ENCODE results near the gene ASCC2. TPM values are rescaled to one million over a fixed set of nuclear protein-coding genes. Genes with fewer than 3 reads are reported as not detected.

Gene ASCC2
- total and polyA plus RNA-seq, 2 experiments from 2014 or later: 30.5 to 31.3 TPM

DNA sequence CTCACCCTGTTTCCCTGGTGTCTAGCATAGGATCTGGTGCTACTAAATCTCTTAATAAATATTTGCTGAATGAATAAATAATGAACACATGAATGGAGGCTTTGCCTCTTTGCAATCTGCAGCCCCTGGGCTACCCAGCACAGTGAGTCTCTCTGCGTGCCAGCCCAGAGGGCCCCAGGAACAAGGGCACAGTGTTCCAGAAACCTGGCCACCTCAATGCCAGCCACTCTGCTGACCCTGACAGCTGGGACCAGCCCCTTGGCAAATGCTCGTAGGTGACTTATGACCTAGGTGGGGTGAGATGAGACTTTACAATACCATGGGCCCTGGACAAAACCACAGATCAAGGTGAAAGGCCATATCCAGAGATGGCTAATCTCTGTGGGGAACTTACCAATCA is 39.3 kb downstream of the ASCC2 start:
- Histone ChIP-seq H3K36me3 (ENCODE audit: insufficient read depth) (no peaks in the 10 kb centered on the region; the same call in none of the 2 replicates), H3K79me2 (replicated peaks; ENCODE audit: insufficient read depth) (no peaks in the 10 kb centered on the region), H3K27me3 (ENCODE audit: insufficient read depth) (no peaks in the 10 kb centered on the region), H3K4me2 (no peak overlapping the region), H2AFZ (no peak overlapping the region), H3K4me1 (ENCODE audit: insufficient read depth) (no peaks in the 10 kb centered on the region; the same call in 1 of the 2 replicates), H4K20me1 (replicated peaks; ENCODE audit: insufficient read depth) (no peaks in the 10 kb centered on the region), H3K9me2 (ENCODE audit: insufficient read depth) (no peaks in the 10 kb centered on the region), H3K27ac (ENCODE audit: low read depth) (no peak overlapping the region), H3F3A (replicated peaks; ENCODE audit: low read depth) (no peaks in the 10 kb centered on the region), H3K4me3 (no peak overlapping the region)
- Mint-ChIP-seq H3K9me3 (no peaks in the 10 kb centered on the region), H3K27me3 (ENCODE audit: insufficient read depth, low read depth, poor library complexity) (no peaks in the 10 kb centered on the region), H3K4me1 (peaks cover 5% of the 10 kb centered on the region; the same call in 1 of the 3 replicates), H3K27ac (peak overlapping the region; percentile 59; the same call in 1 of the 2 replicates), H3K36me3 (ENCODE audit: low read depth) (peaks cover 14% of the 10 kb centered on the region; the same call in 2 of the 3 replicates), H3K4me3 (no peak overlapping the region)
- ATAC-seq: no peak
- TF ChIP-seq ZNF331 (CRISPR knock-in tag; IDR thresholded peaks at IDR 0.05; ENCODE audit: low read depth): no peak
- TF ChIP-seq ZNF114 (CRISPR knock-in tag; IDR thresholded peaks at IDR 0.05): no peak
- TF ChIP-seq EZH2phosphoT487 (IDR thresholded peaks at IDR 0.05; ENCODE audit: unreplicated experiment): no peak
- no peak for TF ChIP-seq CREB1 (CRISPR knock-in tag; IDR thresholded peaks at IDR 0.05; ENCODE audit: low read depth)
- TF ChIP-seq, protein P1, sequence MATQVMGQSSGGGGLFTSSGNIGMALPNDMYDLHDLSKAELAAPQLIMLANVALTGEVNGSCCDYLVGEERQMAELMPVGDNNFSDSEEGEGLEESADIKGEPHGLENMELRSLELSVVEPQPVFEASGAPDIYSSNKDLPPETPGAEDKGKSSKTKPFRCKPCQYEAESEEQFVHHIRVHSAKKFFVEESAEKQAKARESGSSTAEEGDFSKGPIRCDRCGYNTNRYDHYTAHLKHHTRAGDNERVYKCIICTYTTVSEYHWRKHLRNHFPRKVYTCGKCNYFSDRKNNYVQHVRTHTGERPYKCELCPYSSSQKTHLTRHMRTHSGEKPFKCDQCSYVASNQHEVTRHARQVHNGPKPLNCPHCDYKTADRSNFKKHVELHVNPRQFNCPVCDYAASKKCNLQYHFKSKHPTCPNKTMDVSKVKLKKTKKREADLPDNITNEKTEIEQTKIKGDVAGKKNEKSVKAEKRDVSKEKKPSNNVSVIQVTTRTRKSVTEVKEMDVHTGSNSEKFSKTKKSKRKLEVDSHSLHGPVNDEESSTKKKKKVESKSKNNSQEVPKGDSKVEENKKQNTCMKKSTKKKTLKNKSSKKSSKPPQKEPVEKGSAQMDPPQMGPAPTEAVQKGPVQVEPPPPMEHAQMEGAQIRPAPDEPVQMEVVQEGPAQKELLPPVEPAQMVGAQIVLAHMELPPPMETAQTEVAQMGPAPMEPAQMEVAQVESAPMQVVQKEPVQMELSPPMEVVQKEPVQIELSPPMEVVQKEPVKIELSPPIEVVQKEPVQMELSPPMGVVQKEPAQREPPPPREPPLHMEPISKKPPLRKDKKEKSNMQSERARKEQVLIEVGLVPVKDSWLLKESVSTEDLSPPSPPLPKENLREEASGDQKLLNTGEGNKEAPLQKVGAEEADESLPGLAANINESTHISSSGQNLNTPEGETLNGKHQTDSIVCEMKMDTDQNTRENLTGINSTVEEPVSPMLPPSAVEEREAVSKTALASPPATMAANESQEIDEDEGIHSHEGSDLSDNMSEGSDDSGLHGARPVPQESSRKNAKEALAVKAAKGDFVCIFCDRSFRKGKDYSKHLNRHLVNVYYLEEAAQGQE (IDR thresholded peaks at IDR 0.05; ENCODE audit: unreplicated experiment): no peak
- TF ChIP-seq EZH2 (IDR thresholded peaks at IDR 0.05; ENCODE audit: low read depth, unreplicated experiment): no peak
- TF ChIP-seq POLR2AphosphoS5 (IDR thresholded peaks at IDR 0.05; ENCODE audit: low read depth): no peak
- TF ChIP-seq, protein P2, sequence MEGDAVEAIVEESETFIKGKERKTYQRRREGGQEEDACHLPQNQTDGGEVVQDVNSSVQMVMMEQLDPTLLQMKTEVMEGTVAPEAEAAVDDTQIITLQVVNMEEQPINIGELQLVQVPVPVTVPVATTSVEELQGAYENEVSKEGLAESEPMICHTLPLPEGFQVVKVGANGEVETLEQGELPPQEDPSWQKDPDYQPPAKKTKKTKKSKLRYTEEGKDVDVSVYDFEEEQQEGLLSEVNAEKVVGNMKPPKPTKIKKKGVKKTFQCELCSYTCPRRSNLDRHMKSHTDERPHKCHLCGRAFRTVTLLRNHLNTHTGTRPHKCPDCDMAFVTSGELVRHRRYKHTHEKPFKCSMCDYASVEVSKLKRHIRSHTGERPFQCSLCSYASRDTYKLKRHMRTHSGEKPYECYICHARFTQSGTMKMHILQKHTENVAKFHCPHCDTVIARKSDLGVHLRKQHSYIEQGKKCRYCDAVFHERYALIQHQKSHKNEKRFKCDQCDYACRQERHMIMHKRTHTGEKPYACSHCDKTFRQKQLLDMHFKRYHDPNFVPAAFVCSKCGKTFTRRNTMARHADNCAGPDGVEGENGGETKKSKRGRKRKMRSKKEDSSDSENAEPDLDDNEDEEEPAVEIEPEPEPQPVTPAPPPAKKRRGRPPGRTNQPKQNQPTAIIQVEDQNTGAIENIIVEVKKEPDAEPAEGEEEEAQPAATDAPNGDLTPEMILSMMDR (conservative IDR thresholded peaks at IDR 0.05; ENCODE audit: low read depth in 2 of 2): no peak
- TF ChIP-seq NANOG (IDR thresholded peaks at IDR 0.05; ENCODE audit: borderline replicate concordance): no peak
- TF ChIP-seq ETS1 (IDR thresholded peaks at IDR 0.05): no peak
- no peak for DNase-seq (ENCODE audit: low spot score)
